ENCODE data around the gene GNAZ. TPM values are rescaled to one million over a fixed set of nuclear protein-coding genes. Genes with fewer than 3 reads are reported as not detected.

The GNAZ gene
- polyA plus RNA-seq, 1 donor from 2014 or later = 52.0 TPM

DNA sequence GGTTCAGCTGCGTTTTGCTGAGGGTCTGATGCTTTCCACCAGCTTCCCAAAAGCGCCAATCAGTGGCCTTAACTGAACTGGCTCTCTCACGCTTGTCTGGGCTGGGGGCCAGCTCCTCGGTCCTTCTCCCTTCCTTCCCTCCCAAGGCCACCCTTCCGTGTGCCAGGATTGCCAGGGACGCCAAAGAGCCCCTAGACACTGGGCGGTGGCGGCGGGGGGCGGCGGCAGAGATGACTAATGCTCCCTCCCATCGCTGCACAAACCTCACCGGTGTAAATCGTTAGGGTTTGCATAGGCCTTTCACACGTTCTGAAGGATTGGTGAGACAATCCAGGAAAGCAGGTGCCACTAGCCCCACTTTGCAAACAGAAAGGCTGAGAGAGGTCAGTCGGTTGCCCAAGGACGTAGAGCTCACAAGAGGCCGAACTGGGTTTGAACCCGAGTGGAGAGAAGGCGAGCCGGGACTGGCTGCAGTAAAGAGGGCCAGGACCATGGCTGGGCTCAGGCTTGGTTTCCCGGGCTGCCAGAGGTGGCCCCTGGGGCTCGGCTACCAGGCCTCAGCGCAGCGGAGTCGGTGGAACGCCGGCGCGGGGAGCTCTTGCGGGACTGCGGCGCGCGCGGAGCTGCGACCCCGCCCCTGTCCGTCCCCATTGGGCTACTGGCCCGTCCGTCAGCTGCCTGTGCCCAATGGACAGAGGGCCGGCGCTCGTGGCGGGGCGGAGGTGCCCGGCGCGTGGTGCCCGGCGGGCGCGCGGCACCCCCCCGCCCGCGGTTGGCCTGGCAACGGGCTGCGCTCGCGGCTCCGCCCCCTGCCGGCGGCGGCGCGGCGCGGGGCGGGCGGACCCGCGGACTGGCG is 589 bp upstream of the GNAZ start:
- Histone ChIP-seq H3K4me2 (ENCODE audit: low read length) (peak overlapping the region; percentile 65), H3K36me3 (ENCODE audit: insufficient read depth, low read length) (no peaks in the 10 kb centered on the region), H3F3A (ENCODE audit: insufficient read depth, low read length, poor library complexity, severe bottlenecking) (no peaks in the 10 kb centered on the region), H3K9me3 (ENCODE audit: low read length) (no peaks in the 10 kb centered on the region), H3K9ac (ENCODE audit: low read length) (peak overlapping the region; percentile 67), H3K4me3 (ENCODE audit: low read length) (peak overlapping the region; percentile 68), H3K9me2 (ENCODE audit: insufficient read depth, low read length) (no peaks in the 10 kb centered on the region), H4K20me1 (ENCODE audit: insufficient read depth) (no peaks in the 10 kb centered on the region), H3K79me2 (replicated peaks; ENCODE audit: insufficient read depth, low read length) (peaks cover 41% of the 10 kb centered on the region), H3K27ac (ENCODE audit: low read length) (peak overlapping the region; percentile 57), H3K27me3 (ENCODE audit: insufficient read depth, low read depth, low read length) (no peaks in the 10 kb centered on the region), H2AFZ (ENCODE audit: low read depth, low read length) (peak overlapping the region; percentile 45)
- TF ChIP-seq, protein P1, sequence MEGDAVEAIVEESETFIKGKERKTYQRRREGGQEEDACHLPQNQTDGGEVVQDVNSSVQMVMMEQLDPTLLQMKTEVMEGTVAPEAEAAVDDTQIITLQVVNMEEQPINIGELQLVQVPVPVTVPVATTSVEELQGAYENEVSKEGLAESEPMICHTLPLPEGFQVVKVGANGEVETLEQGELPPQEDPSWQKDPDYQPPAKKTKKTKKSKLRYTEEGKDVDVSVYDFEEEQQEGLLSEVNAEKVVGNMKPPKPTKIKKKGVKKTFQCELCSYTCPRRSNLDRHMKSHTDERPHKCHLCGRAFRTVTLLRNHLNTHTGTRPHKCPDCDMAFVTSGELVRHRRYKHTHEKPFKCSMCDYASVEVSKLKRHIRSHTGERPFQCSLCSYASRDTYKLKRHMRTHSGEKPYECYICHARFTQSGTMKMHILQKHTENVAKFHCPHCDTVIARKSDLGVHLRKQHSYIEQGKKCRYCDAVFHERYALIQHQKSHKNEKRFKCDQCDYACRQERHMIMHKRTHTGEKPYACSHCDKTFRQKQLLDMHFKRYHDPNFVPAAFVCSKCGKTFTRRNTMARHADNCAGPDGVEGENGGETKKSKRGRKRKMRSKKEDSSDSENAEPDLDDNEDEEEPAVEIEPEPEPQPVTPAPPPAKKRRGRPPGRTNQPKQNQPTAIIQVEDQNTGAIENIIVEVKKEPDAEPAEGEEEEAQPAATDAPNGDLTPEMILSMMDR (IDR thresholded peaks at IDR 0.05; ENCODE audit: poor library complexity, severe bottlenecking) = peak; percentile 34
- TF ChIP-seq MXI1 (conservative IDR thresholded peaks at IDR 0.05; ENCODE audit: poor library complexity, severe bottlenecking) = peak; percentile 66
- peak; percentile 38 for TF ChIP-seq SMC3 (conservative IDR thresholded peaks at IDR 0.05; ENCODE audit: poor library complexity)
- TF ChIP-seq TAF1 (IDR thresholded peaks at IDR 0.05; ENCODE audit: low read depth) = no peak
- TF ChIP-seq EZH2 (IDR thresholded peaks at IDR 0.05; ENCODE audit: borderline replicate concordance, insufficient read depth, low read length, poor library complexity, severe bottlenecking) = no peak
- TF ChIP-seq RAD21 (conservative IDR thresholded peaks at IDR 0.05) = no peak
- TF ChIP-seq EP300 (conservative IDR thresholded peaks at IDR 0.05; ENCODE audit: poor library complexity, severe bottlenecking) = no peak
- TF ChIP-seq, protein P2, sequence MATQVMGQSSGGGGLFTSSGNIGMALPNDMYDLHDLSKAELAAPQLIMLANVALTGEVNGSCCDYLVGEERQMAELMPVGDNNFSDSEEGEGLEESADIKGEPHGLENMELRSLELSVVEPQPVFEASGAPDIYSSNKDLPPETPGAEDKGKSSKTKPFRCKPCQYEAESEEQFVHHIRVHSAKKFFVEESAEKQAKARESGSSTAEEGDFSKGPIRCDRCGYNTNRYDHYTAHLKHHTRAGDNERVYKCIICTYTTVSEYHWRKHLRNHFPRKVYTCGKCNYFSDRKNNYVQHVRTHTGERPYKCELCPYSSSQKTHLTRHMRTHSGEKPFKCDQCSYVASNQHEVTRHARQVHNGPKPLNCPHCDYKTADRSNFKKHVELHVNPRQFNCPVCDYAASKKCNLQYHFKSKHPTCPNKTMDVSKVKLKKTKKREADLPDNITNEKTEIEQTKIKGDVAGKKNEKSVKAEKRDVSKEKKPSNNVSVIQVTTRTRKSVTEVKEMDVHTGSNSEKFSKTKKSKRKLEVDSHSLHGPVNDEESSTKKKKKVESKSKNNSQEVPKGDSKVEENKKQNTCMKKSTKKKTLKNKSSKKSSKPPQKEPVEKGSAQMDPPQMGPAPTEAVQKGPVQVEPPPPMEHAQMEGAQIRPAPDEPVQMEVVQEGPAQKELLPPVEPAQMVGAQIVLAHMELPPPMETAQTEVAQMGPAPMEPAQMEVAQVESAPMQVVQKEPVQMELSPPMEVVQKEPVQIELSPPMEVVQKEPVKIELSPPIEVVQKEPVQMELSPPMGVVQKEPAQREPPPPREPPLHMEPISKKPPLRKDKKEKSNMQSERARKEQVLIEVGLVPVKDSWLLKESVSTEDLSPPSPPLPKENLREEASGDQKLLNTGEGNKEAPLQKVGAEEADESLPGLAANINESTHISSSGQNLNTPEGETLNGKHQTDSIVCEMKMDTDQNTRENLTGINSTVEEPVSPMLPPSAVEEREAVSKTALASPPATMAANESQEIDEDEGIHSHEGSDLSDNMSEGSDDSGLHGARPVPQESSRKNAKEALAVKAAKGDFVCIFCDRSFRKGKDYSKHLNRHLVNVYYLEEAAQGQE (IDR thresholded peaks at IDR 0.05; ENCODE audit: borderline replicate concordance) = peak; percentile 54
- TF ChIP-seq POLR2AphosphoS5 (IDR thresholded peaks at IDR 0.05) = no peak

DNA sequence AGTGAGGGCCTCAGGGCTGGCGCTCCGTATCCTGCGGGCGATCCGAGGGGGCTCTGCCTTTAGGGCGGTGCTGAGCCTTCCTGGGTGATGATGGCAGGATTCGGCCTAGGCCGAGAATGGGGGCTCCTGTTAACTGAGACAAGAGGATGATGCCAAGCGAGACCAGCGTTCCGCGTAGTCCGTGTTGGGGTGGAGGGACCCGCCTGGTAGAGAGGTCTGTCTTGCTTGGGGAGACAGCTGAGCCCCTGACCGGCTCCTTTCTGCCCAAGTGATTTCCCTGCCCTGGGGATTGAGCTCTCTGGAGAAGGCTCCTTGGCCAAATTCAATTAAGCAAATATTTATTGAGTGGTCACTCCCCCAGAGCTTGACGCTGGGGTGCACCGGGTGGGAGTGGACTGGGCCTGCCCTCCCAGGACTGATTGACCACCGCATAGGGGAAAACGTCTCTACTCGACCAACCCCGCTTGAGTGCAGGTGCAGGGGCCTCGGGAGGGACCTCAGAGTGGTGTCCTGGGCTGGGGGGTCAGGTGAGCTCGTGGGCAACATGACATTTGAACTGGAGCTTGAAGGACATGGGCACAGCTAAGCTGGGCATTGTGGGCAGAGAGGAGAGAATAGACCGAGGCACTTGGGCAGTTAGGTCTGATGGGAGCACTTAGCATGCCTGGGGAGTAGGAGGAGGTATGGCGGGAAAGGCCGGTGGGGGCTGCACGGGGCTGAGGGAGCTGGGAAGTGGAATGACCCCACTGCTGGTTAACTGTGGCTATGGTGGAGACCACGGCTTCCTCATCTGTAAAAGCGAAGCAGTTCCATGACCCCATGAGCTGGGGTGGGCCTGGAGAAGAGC is 1.1 kb downstream of the GNAZ start:
- no peaks in the 10 kb centered on the region for H4K20me1 ChIP-seq (ENCODE audit: insufficient read depth)
- H3K79me2 ChIP-seq (replicated peaks; ENCODE audit: insufficient read depth, low read length) = peaks cover 58% of the 10 kb centered on the region
- H3K27me3 ChIP-seq (ENCODE audit: insufficient read depth, low read depth, low read length) = no peaks in the 10 kb centered on the region
- peak overlapping the region; percentile 96 for H3K9ac ChIP-seq (ENCODE audit: low read length)
- no peaks in the 10 kb centered on the region for H3K36me3 ChIP-seq (ENCODE audit: insufficient read depth, low read length)
- H3K9me2 ChIP-seq (ENCODE audit: insufficient read depth, low read length) = no peaks in the 10 kb centered on the region
- H3K4me3 ChIP-seq (ENCODE audit: low read length) = peak overlapping the region; percentile 91
- no peaks in the 10 kb centered on the region for H3K9me3 ChIP-seq (ENCODE audit: low read length)
- H3K27ac ChIP-seq (ENCODE audit: low read length) = peak overlapping the region; percentile 83
- H3K4me2 ChIP-seq (ENCODE audit: low read length) = peak overlapping the region; percentile 97
- H3F3A ChIP-seq (ENCODE audit: insufficient read depth, low read length, poor library complexity, severe bottlenecking) = no peaks in the 10 kb centered on the region
- peak overlapping the region; percentile 27 for H2AFZ ChIP-seq (ENCODE audit: low read depth, low read length)
- TF ChIP-seq RAD21 (conservative IDR thresholded peaks at IDR 0.05) (no peak), MXI1 (conservative IDR thresholded peaks at IDR 0.05; ENCODE audit: poor library complexity, severe bottlenecking) (no peak), EZH2 (IDR thresholded peaks at IDR 0.05; ENCODE audit: borderline replicate concordance, insufficient read depth, low read length, poor library complexity, severe bottlenecking) (no peak), SMC3 (conservative IDR thresholded peaks at IDR 0.05; ENCODE audit: poor library complexity) (no peak), EP300 (conservative IDR thresholded peaks at IDR 0.05; ENCODE audit: poor library complexity, severe bottlenecking) (no peak), TAF1 (IDR thresholded peaks at IDR 0.05; ENCODE audit: low read depth) (no peak)
- TF ChIP-seq, protein P2 (IDR thresholded peaks at IDR 0.05; ENCODE audit: borderline replicate concordance) = no peak
- TF ChIP-seq, protein P1 (IDR thresholded peaks at IDR 0.05; ENCODE audit: poor library complexity, severe bottlenecking) = no peak
